ENCODE data around the gene CARTPT. TPM values are rescaled to one million over a fixed set of nuclear protein-coding genes. Genes with fewer than 3 reads are reported as not detected.

CARTPT gene
- total and polyA plus RNA-seq, 2 experiments from 2014 or later = 0.60 TPM; not detected in 1

DNA sequence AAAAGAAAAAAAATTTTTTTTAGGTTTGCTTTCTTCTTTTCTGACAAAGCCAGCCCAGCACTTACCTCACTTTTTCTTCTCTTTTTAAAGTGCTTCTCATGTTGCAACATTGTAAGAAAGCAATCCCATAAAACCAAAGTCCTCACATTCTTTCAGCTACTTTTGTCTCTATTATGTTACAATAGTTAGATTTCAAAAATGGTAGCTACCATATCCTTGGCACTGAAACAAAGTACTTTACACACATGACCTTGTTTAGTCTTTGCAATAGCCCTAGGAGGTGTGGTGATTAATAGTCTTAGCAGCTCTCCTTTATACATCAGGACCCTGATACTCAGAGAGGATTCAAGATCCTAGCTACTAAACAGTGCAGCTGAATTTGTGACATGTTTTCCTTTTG lies 23.5 kb upstream of the CARTPT start:
- H3K9me3 ChIP-seq (ENCODE audit: low read depth) = no peaks in the 10 kb centered on the region
- TF ChIP-seq EZH2 (IDR thresholded peaks at IDR 0.05; ENCODE audit: borderline replicate concordance) (no peak), EZH2phosphoT487 (IDR thresholded peaks at IDR 0.05; ENCODE audit: low read depth, severe bottlenecking, unreplicated experiment) (no peak)
- TF ChIP-seq, protein P1, sequence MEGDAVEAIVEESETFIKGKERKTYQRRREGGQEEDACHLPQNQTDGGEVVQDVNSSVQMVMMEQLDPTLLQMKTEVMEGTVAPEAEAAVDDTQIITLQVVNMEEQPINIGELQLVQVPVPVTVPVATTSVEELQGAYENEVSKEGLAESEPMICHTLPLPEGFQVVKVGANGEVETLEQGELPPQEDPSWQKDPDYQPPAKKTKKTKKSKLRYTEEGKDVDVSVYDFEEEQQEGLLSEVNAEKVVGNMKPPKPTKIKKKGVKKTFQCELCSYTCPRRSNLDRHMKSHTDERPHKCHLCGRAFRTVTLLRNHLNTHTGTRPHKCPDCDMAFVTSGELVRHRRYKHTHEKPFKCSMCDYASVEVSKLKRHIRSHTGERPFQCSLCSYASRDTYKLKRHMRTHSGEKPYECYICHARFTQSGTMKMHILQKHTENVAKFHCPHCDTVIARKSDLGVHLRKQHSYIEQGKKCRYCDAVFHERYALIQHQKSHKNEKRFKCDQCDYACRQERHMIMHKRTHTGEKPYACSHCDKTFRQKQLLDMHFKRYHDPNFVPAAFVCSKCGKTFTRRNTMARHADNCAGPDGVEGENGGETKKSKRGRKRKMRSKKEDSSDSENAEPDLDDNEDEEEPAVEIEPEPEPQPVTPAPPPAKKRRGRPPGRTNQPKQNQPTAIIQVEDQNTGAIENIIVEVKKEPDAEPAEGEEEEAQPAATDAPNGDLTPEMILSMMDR (IDR thresholded peaks at IDR 0.05; ENCODE audit: poor library complexity) = no peak
- no peaks in the 10 kb centered on the region for H3K27me3 ChIP-seq
- no peaks in the 10 kb centered on the region for H3K79me2 ChIP-seq
- no peaks in the 10 kb centered on the region for H4K20me1 ChIP-seq (ENCODE audit: insufficient read depth, poor library complexity, severe bottlenecking)
- peak overlapping the region; percentile 77 for H3K27ac ChIP-seq
- no peak overlapping the region for H3K4me2 ChIP-seq
- no peak overlapping the region for H2AFZ ChIP-seq
- peak; percentile 13 for DNase-seq (ENCODE audit: low spot score)
- no peaks in the 10 kb centered on the region for H3K9me2 ChIP-seq (replicated peaks; ENCODE audit: insufficient read depth)
- H3K36me3 ChIP-seq (replicated peaks; ENCODE audit: insufficient read depth, low read depth) = no peaks in the 10 kb centered on the region
- H3K4me1 ChIP-seq (ENCODE audit: insufficient read depth) = peaks cover 21% of the 10 kb centered on the region
- no peak overlapping the region for H3K4me3 ChIP-seq

DNA sequence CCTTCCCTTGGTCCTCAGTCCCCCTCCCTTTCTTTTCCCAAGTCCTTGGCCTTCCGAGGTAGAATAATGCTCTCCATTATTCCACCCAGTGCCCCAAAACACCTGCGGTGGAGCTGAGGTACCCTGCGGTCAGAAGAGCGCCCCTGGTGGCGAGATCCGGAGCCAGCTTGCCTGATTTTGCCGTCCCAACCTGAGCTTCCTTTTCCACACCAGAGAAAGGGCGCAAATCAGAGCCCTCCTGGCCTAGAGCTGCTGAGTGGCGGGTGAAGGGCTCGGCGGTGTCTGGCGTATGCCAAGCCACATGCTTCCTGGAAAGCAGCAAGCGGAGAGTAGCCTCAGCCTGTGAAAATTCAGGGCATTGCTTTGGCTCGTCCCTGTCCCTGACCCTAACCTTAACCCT lies 21.1 kb upstream of the CARTPT start:
- Histone ChIP-seq H3K4me2 (no peak overlapping the region), H3K79me2 (no peaks in the 10 kb centered on the region), H3K9me3 (ENCODE audit: low read depth) (no peaks in the 10 kb centered on the region), H3K27ac (no peak overlapping the region), H3K4me1 (ENCODE audit: insufficient read depth) (peaks cover 21% of the 10 kb centered on the region), H3K9me2 (replicated peaks; ENCODE audit: insufficient read depth) (no peaks in the 10 kb centered on the region), H3K27me3 (no peaks in the 10 kb centered on the region), H2AFZ (no peak overlapping the region), H3K36me3 (replicated peaks; ENCODE audit: insufficient read depth, low read depth) (no peaks in the 10 kb centered on the region), H4K20me1 (ENCODE audit: insufficient read depth, poor library complexity, severe bottlenecking) (no peaks in the 10 kb centered on the region), H3K4me3 (no peak overlapping the region)
- no peak for TF ChIP-seq EZH2phosphoT487 (IDR thresholded peaks at IDR 0.05; ENCODE audit: low read depth, severe bottlenecking, unreplicated experiment)
- TF ChIP-seq, protein P1 (IDR thresholded peaks at IDR 0.05; ENCODE audit: poor library complexity) = peak; percentile 12
- WGBS (ENCODE audit: low lambda C conversion rate, missing lambda C conversion rate) = 68% methylated on average over 14 of the region's 14 CpGs
- no peak for DNase-seq (ENCODE audit: low spot score)

GRCh38 chr5:71699233-71699632 lies 19.8 kb upstream of the CARTPT start:
- Histone ChIP-seq H3K79me2 (no peaks in the 10 kb centered on the region), H3K4me1 (ENCODE audit: insufficient read depth) (peaks cover 15% of the 10 kb centered on the region), H3K4me3 (no peak overlapping the region), H4K20me1 (ENCODE audit: insufficient read depth, poor library complexity, severe bottlenecking) (no peaks in the 10 kb centered on the region), H3K27me3 (no peaks in the 10 kb centered on the region), H3K9me2 (replicated peaks; ENCODE audit: insufficient read depth) (no peaks in the 10 kb centered on the region), H3K36me3 (replicated peaks; ENCODE audit: insufficient read depth, low read depth) (no peaks in the 10 kb centered on the region), H3K27ac (no peak overlapping the region), H3K9me3 (ENCODE audit: low read depth) (no peaks in the 10 kb centered on the region), H2AFZ (no peak overlapping the region), H3K4me2 (no peak overlapping the region)
- TF ChIP-seq, protein P1 (IDR thresholded peaks at IDR 0.05; ENCODE audit: poor library complexity) = no peak
- no peak for TF ChIP-seq EZH2 (IDR thresholded peaks at IDR 0.05; ENCODE audit: borderline replicate concordance)
- no peak for TF ChIP-seq EZH2phosphoT487 (IDR thresholded peaks at IDR 0.05; ENCODE audit: low read depth, severe bottlenecking, unreplicated experiment)
- no peak for DNase-seq (ENCODE audit: low spot score)
- 73% methylated on average over 2 of the region's 2 CpGs for WGBS (ENCODE audit: low lambda C conversion rate, missing lambda C conversion rate)

DNA sequence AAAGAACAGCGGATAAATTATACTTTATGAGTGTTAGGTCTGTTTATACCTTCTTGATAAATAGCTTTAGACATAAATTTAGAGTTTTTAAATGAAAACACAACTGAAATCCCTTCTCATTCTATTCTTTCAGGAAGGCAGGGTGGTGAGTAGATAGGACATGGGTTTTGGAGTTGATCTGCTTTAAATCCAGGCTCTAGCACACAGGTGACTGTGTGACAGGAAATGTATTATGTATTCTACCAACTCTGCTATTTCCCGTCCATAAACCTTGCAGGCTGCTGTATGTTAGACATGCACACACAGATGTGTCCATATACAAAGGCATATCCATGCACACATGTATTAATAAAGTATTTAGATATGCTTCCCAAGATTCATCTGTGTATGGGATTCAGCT lies 19.3 kb upstream of the CARTPT start:
- Histone ChIP-seq H2AFZ (no peak overlapping the region), H3K27ac (no peak overlapping the region), H4K20me1 (ENCODE audit: insufficient read depth, poor library complexity, severe bottlenecking) (no peaks in the 10 kb centered on the region), H3K36me3 (replicated peaks; ENCODE audit: insufficient read depth, low read depth) (no peaks in the 10 kb centered on the region), H3K4me2 (no peak overlapping the region), H3K4me1 (ENCODE audit: insufficient read depth) (peaks cover 10% of the 10 kb centered on the region), H3K9me2 (replicated peaks; ENCODE audit: insufficient read depth) (no peaks in the 10 kb centered on the region), H3K27me3 (no peaks in the 10 kb centered on the region), H3K4me3 (no peak overlapping the region), H3K79me2 (no peaks in the 10 kb centered on the region), H3K9me3 (ENCODE audit: low read depth) (no peaks in the 10 kb centered on the region)
- WGBS (ENCODE audit: low lambda C conversion rate, missing lambda C conversion rate) = 81% methylated on average over 2 of the region's 2 CpGs
- no peak for DNase-seq (ENCODE audit: low spot score)
- TF ChIP-seq, protein P1 (IDR thresholded peaks at IDR 0.05; ENCODE audit: poor library complexity) = no peak
- TF ChIP-seq EZH2phosphoT487 (IDR thresholded peaks at IDR 0.05; ENCODE audit: low read depth, severe bottlenecking, unreplicated experiment) = no peak
- no peak for TF ChIP-seq EZH2 (IDR thresholded peaks at IDR 0.05; ENCODE audit: borderline replicate concordance)

All from hepatocyte (in vitro differentiated cells).